Liver (tissue), 9 donors: ENCODE data around the gene THADA. TPM values are rescaled to one million over a fixed set of nuclear protein-coding genes. Genes with fewer than 3 reads are reported as not detected.
A peak's percentile ranks its signal among the peaks of the same experiment; 100 is the strongest.

ENCODE experiments used
- DNase-seq: peaks from one replicate; pipeline ENCODE4 v3.0.0-alpha.2; 2017; ENCODE audit warnings: low spot score
- H3K27ac ChIP-seq, 2 donors: one replicate each; pipeline ENCODE4 v1.7.0; 2013; ENCODE audit warnings: inconsistent platforms in 2 of 2, low read length in 2 of 2, control low read depth in 1 of 2, low read depth in 1 of 2, mild to moderate bottlenecking in 1 of 2
- H3K27me3 ChIP-seq, 4 donors: one replicate each; pipeline versions ENCODE4 v1.6.1 to v1.7.0; 2013; ENCODE audit warnings: low read length in 3 of 4, inconsistent platforms in 1 of 4, mild to moderate bottlenecking in 1 of 4, moderate library complexity in 1 of 4; ENCODE audit not compliant: control insufficient read depth in 4 of 4, insufficient read depth in 4 of 4
- H3K36me3 ChIP-seq, 4 donors: one replicate each; pipeline versions ENCODE4 v1.6.1 to v1.7.0; 2013; ENCODE audit warnings: low read length in 3 of 4, mild to moderate bottlenecking in 3 of 4, low read depth in 1 of 4, moderate library complexity in 1 of 4; ENCODE audit not compliant: control insufficient read depth in 4 of 4, insufficient read depth in 3 of 4
- H3K4me1 ChIP-seq, 4 donors: one replicate each; pipeline versions ENCODE4 v1.6.1 to v1.7.0; 2013; ENCODE audit warnings: low read length in 3 of 4, mild to moderate bottlenecking in 3 of 4, moderate library complexity in 1 of 4; ENCODE audit not compliant: control insufficient read depth in 4 of 4, insufficient read depth in 4 of 4
- H3K4me3 ChIP-seq, 3 donors: one replicate each; pipeline versions ENCODE4 v1.6.1 to v1.7.0; 2013; ENCODE audit warnings: low read length in 3 of 3, control low read depth in 1 of 3, low read depth in 1 of 3, mild to moderate bottlenecking in 1 of 3
- H3K9ac ChIP-seq, 2 donors: one replicate each; pipeline ENCODE4 v1.7.0; 2013; ENCODE audit warnings: low read length in 2 of 2, mild to moderate bottlenecking in 2 of 2, moderate library complexity in 2 of 2, control low read depth in 1 of 2, low read depth in 1 of 2
- H3K9me3 ChIP-seq, 4 donors: one replicate each; pipeline versions ENCODE4 v1.6.1 to v1.7.0; 2013; ENCODE audit warnings: low read length in 3 of 4; ENCODE audit not compliant: control insufficient read depth in 4 of 4
- ATF3 ChIP-seq: IDR thresholded peaks from 2 replicates; pipeline ENCODE4 v1.6.1; 2016; ENCODE audit warnings: antibody characterized with exemption
- CTCF ChIP-seq: fragments of 150-350 bp; IDR thresholded peaks from 2 replicates; pipeline ENCODE4 v1.5.1; 2017; ENCODE audit warnings: improper control_type of control experiment, low read depth, low read length; ENCODE audit not compliant: missing input control
- EGR1 ChIP-seq, 2 donors: IDR thresholded peaks; 2 replicates each; pipeline ENCODE4 v1.6.1; 2016 to 2018; ENCODE audit warnings: antibody characterized with exemption in 2 of 2, low read depth in 2 of 2
- FOXA1 ChIP-seq: IDR thresholded peaks from 2 replicates; pipeline ENCODE4 v1.6.1; 2016; ENCODE audit warnings: antibody characterized with exemption
- FOXA2 ChIP-seq: IDR thresholded peaks from 2 replicates; pipeline ENCODE4 v1.6.1; 2016; ENCODE audit warnings: antibody characterized with exemption
- GABPA ChIP-seq, 2 donors: IDR thresholded peaks in 1 of 2; conservative IDR thresholded peaks in 1 of 2; 2 replicates each; pipeline ENCODE4 v1.6.1; 2016; ENCODE audit warnings: antibody characterized with exemption in 2 of 2, mild to moderate bottlenecking in 1 of 2, moderate library complexity in 1 of 2
- HNF4A ChIP-seq, 2 donors: conservative IDR thresholded peaks; 2 replicates each; pipeline ENCODE4 v1.6.1; 2016; ENCODE audit warnings: antibody characterized with exemption in 2 of 2, mild to moderate bottlenecking in 2 of 2
- HNF4G ChIP-seq: IDR thresholded peaks from 2 replicates; pipeline ENCODE4 v1.6.1; 2016; ENCODE audit warnings: antibody characterized with exemption
- JUND ChIP-seq, 2 donors: IDR thresholded peaks; 2 replicates each; pipeline ENCODE4 v1.6.1; 2016; ENCODE audit warnings: antibody characterized with exemption in 2 of 2
- MAX ChIP-seq: IDR thresholded peaks from 2 replicates; pipeline ENCODE4 v1.6.1; 2016; ENCODE audit warnings: antibody characterized with exemption
- NR2F2 ChIP-seq: IDR thresholded peaks from 2 replicates; pipeline ENCODE4 v1.6.1; 2016; ENCODE audit warnings: antibody characterized with exemption
- RAD21 ChIP-seq, 2 donors: IDR thresholded peaks; 2 replicates each; pipeline ENCODE4 v1.6.1; 2016; ENCODE audit warnings: antibody characterized with exemption in 2 of 2, mild to moderate bottlenecking in 2 of 2
- REST ChIP-seq: IDR thresholded peaks from 2 replicates; pipeline ENCODE4 v1.6.1; 2016; ENCODE audit warnings: antibody characterized with exemption, mild to moderate bottlenecking
- RXRA ChIP-seq, 2 donors: IDR thresholded peaks; 2 replicates each; pipeline ENCODE4 v1.6.1; 2017 to 2018; ENCODE audit warnings: antibody characterized with exemption in 2 of 2, mild to moderate bottlenecking in 1 of 2
- SP1 ChIP-seq: IDR thresholded peaks from 2 replicates; pipeline ENCODE4 v1.6.1; 2018; ENCODE audit warnings: antibody characterized with exemption, mild to moderate bottlenecking
- TAF1 ChIP-seq: conservative IDR thresholded peaks from 2 replicates; pipeline ENCODE4 v1.6.1; 2016; ENCODE audit warnings: antibody characterized with exemption, mild to moderate bottlenecking
- YY1 ChIP-seq: IDR thresholded peaks from 2 replicates; pipeline ENCODE4 v1.6.1; 2016; ENCODE audit warnings: antibody characterized with exemption, mild to moderate bottlenecking
- ZBTB33 ChIP-seq: IDR thresholded peaks from 2 replicates; pipeline ENCODE4 v1.6.1; 2016; ENCODE audit warnings: antibody characterized with exemption
- WGBS: extraction: QIAGEN DNeasy Blood & Tissue Kit; methylation state at CpG from one replicate; pipeline ENCODE4 v1.1.7; 2013; 5-methylcytosine and 5-hydroxymethylcytosine counted together
- polyA plus RNA-seq, 2 donors: library from polyadenylated mRNA; stranded (reverse) in 1 of 2; unstranded in 1 of 2; fragments of 200-250 nt in 1 of 2; fragments of >200 nt in 1 of 2; fragmentation: Nextera tagmentation in 1 of 2; extraction: Ambion mirVana in 1 of 2; gene quantifications; one replicate each; pipeline versions ENCODE4 v1.2.1 to v1.2.3, GENCODE V29; 2013 to 2015
- total RNA-seq, 2 donors: library from RNA; depleted of rRNA; stranded (reverse); fragments of >200 nt; gene quantifications; one replicate each; pipeline ENCODE4 v1.2.3, GENCODE V29; 2014
- donor health status: healthy.
- donor health status: healthy.
- donor health status: healthy.
- donor health status: healthy.
- donor health status: healthy.

Gene THADA
- total and polyA plus RNA-seq, 4 donors, result 12.0 to 37.2 (median 22.3) TPM

GRCh38 chr2:43255296-43255910 is 340.4 kb downstream of the THADA start:
- H3K9ac ChIP-seq, result no peak overlapping the region
- peaks cover 4 to 29% (median 18%) of the 10 kb centered on the region in 4 donors for H3K4me1 ChIP-seq
- H3K27me3 ChIP-seq, result no peaks in the 10 kb centered on the region
- no peak overlapping the region for H3K4me3 ChIP-seq
- DNase-seq, result no peak
- H3K36me3 ChIP-seq, result no peaks in the 10 kb centered on the region
- TF ChIP-seq JUND (IDR thresholded peaks at IDR 0.05) (no peak), NR2F2 (no peak), SP1 (peak; percentile 47), HNF4G (no peak), MAX (no peak), HNF4A (conservative IDR thresholded peaks at IDR 0.05) (peak; percentile 50 to 56), GABPA (IDR thresholded peaks at IDR 0.05 in 1 of 2, conservative IDR thresholded peaks at IDR 0.05 in 1 of 2) (no peak), TAF1 (no peak), EGR1 (IDR thresholded peaks at IDR 0.05; ENCODE audit: low read depth in 2 of 2) (no peak), REST (no peak)
- H3K9me3 ChIP-seq, result no peaks in the 10 kb centered on the region
- H3K27ac ChIP-seq, result no peak overlapping the region
- WGBS, result 48% methylated on average over 8 of the region's 8 CpGs

- peaks cover 4 to 29% (median 18%) of the 10 kb centered on the region in 4 donors for H3K4me1 ChIP-seq
- TF ChIP-seq EGR1 (IDR thresholded peaks at IDR 0.05; ENCODE audit: low read depth in 2 of 2) (no peak), SP1 (no peak), JUND (IDR thresholded peaks at IDR 0.05) (no peak), REST (no peak), ZBTB33 (no peak), HNF4G (no peak), GABPA (IDR thresholded peaks at IDR 0.05 in 1 of 2, conservative IDR thresholded peaks at IDR 0.05 in 1 of 2) (no peak), FOXA2 (no peak), MAX (no peak), CTCF (no peak), YY1 (no peak), FOXA1 (no peak), ATF3 (no peak), HNF4A (conservative IDR thresholded peaks at IDR 0.05) (no peak), TAF1 (no peak), RXRA (IDR thresholded peaks at IDR 0.05) (no peak), RAD21 (IDR thresholded peaks at IDR 0.05) (no peak), NR2F2 (no peak)
- no peaks in the 10 kb centered on the region for H3K9me3 ChIP-seq
- H3K27me3 ChIP-seq, result no peaks in the 10 kb centered on the region
- no peaks in the 10 kb centered on the region for H3K36me3 ChIP-seq
- H3K9ac ChIP-seq, result no peak overlapping the region
- no peak for DNase-seq
- no peak overlapping the region for H3K4me3 ChIP-seq
- no peak overlapping the region for H3K27ac ChIP-seq
- WGBS, result 96% methylated on average over 5 of the region's 5 CpGs
Measured at GRCh38 chr2:43254331-43254730, 341.5 kb downstream of the THADA start.
